ENCODE measurements around the gene GPRASP2. TPM values are rescaled to one million over a fixed set of nuclear protein-coding genes. Genes with fewer than 3 reads are reported as not detected.
"Not testable (repeated sequence)": the region's sequence is repeated elsewhere in the genome, so short reads cannot be mapped to it uniquely, and the experiment has no call there.

GPRASP2 gene
- total RNA-seq, 4 donors from 2014 or later: 0.80 to 3.6 (median 2.1) TPM

- TF ChIP-seq, protein P1, sequence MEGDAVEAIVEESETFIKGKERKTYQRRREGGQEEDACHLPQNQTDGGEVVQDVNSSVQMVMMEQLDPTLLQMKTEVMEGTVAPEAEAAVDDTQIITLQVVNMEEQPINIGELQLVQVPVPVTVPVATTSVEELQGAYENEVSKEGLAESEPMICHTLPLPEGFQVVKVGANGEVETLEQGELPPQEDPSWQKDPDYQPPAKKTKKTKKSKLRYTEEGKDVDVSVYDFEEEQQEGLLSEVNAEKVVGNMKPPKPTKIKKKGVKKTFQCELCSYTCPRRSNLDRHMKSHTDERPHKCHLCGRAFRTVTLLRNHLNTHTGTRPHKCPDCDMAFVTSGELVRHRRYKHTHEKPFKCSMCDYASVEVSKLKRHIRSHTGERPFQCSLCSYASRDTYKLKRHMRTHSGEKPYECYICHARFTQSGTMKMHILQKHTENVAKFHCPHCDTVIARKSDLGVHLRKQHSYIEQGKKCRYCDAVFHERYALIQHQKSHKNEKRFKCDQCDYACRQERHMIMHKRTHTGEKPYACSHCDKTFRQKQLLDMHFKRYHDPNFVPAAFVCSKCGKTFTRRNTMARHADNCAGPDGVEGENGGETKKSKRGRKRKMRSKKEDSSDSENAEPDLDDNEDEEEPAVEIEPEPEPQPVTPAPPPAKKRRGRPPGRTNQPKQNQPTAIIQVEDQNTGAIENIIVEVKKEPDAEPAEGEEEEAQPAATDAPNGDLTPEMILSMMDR (IDR thresholded peaks at IDR 0.05 in 4 of 5, conservative IDR thresholded peaks at IDR 0.05 in 1 of 5): no peak
- TF ChIP-seq POLR2A (IDR thresholded peaks at IDR 0.05): peak in 1 of 2 donors; percentile 13
- intact Hi-C loops (cut with DNase I; ENCODE audit: low total_unique reads) (no loop called here), in situ Hi-C loops (cut with MboI; ENCODE audit: low sequenced_read_pairs in 4 of 4) (loop anchor here in 1 of 4 donors (25.0 kb wide), 1 partner anchor 92 kb away; no protein-coding TSS in a partner anchor)
- Histone ChIP-seq H3K9me3 (no peaks in the 10 kb centered on the region), H3K4me1 (no peaks in the 10 kb centered on the region), H3K36me3 (no peaks in the 10 kb centered on the region), H3K27me3 (no peaks in the 10 kb centered on the region), H3K4me3 (peak within 1 kb of the TSS; percentile 45 to 61 (median 57)), H3K27ac (peak within 1 kb of the TSS; percentile 27 to 77 (median 68))
- ATAC-seq (peak; percentile 79 to 94), DNase-seq (peak; percentile 55 to 75)
These were observed 8.3 kb downstream of the GPRASP2 start, which contains the start of gene GPRASP3 for GRCh38 chrX:102720237-102721168. TSS of gene GPRASP3 (plus strand) at chrX:102720743. CDS start at chrX:102748996, 28,253 bp downstream.

DNA sequence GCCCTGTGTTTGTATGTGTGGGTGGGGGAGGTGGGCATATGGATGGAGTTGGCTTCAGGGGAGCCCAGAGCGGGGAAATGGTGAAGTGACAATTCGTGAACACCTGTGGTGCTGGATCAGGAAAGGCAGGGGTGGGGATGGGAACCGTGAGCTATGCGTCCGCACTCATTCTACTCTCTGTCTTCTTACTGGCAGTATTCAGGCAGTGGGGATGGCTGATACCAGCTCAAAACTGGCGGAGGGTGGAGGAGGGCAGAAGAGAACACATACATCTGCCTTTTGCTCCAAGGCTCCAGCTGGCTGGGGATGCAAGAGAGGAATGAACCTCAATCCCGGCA, 8.9 kb downstream of the GPRASP2 start:
- H3K4me1 ChIP-seq; intact Hi-C loops (cut with DNase I; ENCODE audit: low total_unique reads); H3K9me3 ChIP-seq; H3K36me3 ChIP-seq; H3K27me3 ChIP-seq; DNase-seq; H3K27ac ChIP-seq; ATAC-seq: not testable (repeated sequence)
- H3K4me3 ChIP-seq: peak overlapping the region; percentile 45 to 61 (median 57)
- in situ Hi-C loops (cut with MboI; ENCODE audit: low sequenced_read_pairs in 4 of 4): loop anchor here in 1 of 4 donors (25.0 kb wide), 1 partner anchor 91 kb away; no protein-coding TSS in a partner anchor

- H3K4me1 ChIP-seq: no peaks in the 10 kb centered on the region
- H3K27ac ChIP-seq: no peak overlapping the region
- H3K4me3 ChIP-seq: no peak overlapping the region
- intact Hi-C loops (cut with DNase I; ENCODE audit: low total_unique reads): no loop called here
- in situ Hi-C loops (cut with MboI; ENCODE audit: low sequenced_read_pairs in 4 of 4): loop anchor here in 1 of 4 donors (25.0 kb wide), 1 partner anchor 89 kb away; no protein-coding TSS in a partner anchor
- H3K36me3 ChIP-seq: no peaks in the 10 kb centered on the region
- ATAC-seq: no peak
- H3K9me3 ChIP-seq: no peaks in the 10 kb centered on the region
- DNase-seq: no peak
- no peaks in the 10 kb centered on the region for H3K27me3 ChIP-seq
- TF ChIP-seq, protein P1 (IDR thresholded peaks at IDR 0.05 in 4 of 5, conservative IDR thresholded peaks at IDR 0.05 in 1 of 5): no peak
- no peak for TF ChIP-seq POLR2A (IDR thresholded peaks at IDR 0.05)
These were observed 11.2 kb downstream of the GPRASP2 start for GRCh38 chrX:102723456-102723855.

DNA sequence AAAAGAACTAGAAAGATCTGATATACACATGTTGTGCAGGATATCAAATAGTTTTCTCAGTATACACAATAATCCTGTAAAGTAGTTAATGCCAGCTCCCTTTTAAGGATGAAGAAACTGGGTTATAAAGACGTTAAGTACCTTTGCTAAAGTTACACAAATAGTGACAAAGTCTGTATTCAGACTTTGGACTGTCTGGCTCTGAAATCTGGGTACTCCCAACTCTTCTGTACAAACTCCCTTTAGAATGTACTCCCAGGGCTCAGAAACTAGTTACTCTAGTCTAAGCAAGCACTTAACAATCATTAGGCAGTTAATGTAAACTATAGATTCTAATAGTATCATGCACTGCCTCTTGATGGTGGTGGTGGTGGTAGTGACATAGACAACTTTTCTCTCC, 15.5 kb downstream of the GPRASP2 start:
- TF ChIP-seq POLR2A (IDR thresholded peaks at IDR 0.05): no peak
- TF ChIP-seq, protein P1 (IDR thresholded peaks at IDR 0.05 in 4 of 5, conservative IDR thresholded peaks at IDR 0.05 in 1 of 5): no peak
- intact Hi-C loops (cut with DNase I; ENCODE audit: low total_unique reads) (no loop called here), in situ Hi-C loops (cut with MboI; ENCODE audit: low sequenced_read_pairs in 4 of 4) (no loop called here)
- Histone ChIP-seq H3K27me3 (no peaks in the 10 kb centered on the region), H3K27ac (no peak overlapping the region), H3K36me3 (no peaks in the 10 kb centered on the region), H3K9me3 (no peaks in the 10 kb centered on the region), H3K4me3 (no peak overlapping the region), H3K4me1 (no peaks in the 10 kb centered on the region)
- no peak for ATAC-seq
- no peak for DNase-seq

DNA sequence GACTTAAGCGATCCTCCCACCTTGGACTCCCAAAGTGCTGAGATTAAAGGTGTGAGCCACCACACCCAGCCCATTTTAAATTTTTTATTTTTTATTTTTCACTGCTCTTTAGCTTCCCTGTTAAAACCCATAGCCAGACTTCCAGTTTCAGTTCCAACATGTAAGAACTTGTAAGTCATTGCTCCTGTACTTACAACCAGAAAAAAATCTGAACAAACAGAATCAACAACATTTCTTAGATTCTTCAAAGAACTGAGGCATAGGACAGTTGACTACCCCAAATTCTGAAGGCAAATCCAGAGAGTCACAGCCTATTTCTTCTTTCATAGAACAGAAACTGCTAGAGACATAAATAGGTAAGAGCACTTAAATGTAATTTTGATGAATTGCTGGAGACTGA, 16.4 kb downstream of the GPRASP2 start:
- no peak for ATAC-seq
- DNase-seq: no peak
- no peaks in the 10 kb centered on the region for H3K4me1 ChIP-seq
- intact Hi-C loops (cut with DNase I; ENCODE audit: low total_unique reads): no loop called here
- in situ Hi-C loops (cut with MboI; ENCODE audit: low sequenced_read_pairs in 4 of 4): no loop called here
- no peak for TF ChIP-seq POLR2A (IDR thresholded peaks at IDR 0.05)
- TF ChIP-seq, protein P1 (IDR thresholded peaks at IDR 0.05 in 4 of 5, conservative IDR thresholded peaks at IDR 0.05 in 1 of 5): no peak
- no peak overlapping the region for H3K27ac ChIP-seq
- no peaks in the 10 kb centered on the region for H3K9me3 ChIP-seq
- H3K27me3 ChIP-seq: no peaks in the 10 kb centered on the region
- no peaks in the 10 kb centered on the region for H3K36me3 ChIP-seq
- H3K4me3 ChIP-seq: no peak overlapping the region

Data from gastrocnemius medialis (tissue), 4 donors.